Stimulated activated CD8-positive, alpha-beta memory T cell treated with anti-CD3 and anti-CD28 coated beads, Interleukin-4, amount 100 ng/mL, for 48 hours (primary cell): ENCODE measurements around the gene THAP3.

Source experiments
- DNase-seq: peaks from one replicate; pipeline ENCODE4 v3.0.0-alpha.2; 2020

Gene THAP3

GRCh38 chr1:6624710-6625583 lies at the start of gene THAP3:
TSS of gene THAP3 (plus strand) at chr1:6624868. CDS start at chr1:6625219, 351 bp downstream.
- peak; percentile 93 for DNase-seq

GRCh38 chr1:6577831-6578525 lies 46.7 kb upstream of the THAP3 start:
- DNase-seq = no peak

- no peak for DNase-seq
These were observed 45.9 kb upstream of the THAP3 start for GRCh38 chr1:6578624-6579373.

GRCh38 chr1:6579374-6580118 lies 45.1 kb upstream of the THAP3 start, which contains the start of gene ZBTB48:
TSS of gene ZBTB48 (plus strand) at chr1:6579994. CDS start at chr1:6580610, 616 bp downstream.
- peak; percentile 98 for DNase-seq

GRCh38 chr1:6580119-6580592 lies 44.5 kb upstream of the THAP3 start:
- DNase-seq = no peak

- DNase-seq = no peak
These were observed 43.9 kb upstream of the THAP3 start for GRCh38 chr1:6580593-6581409.

GRCh38 chr1:6581561-6582305 lies 42.9 kb upstream of the THAP3 start:
- no peak for DNase-seq

- no peak for DNase-seq
These were observed 42.3 kb upstream of the THAP3 start for GRCh38 chr1:6582370-6582769.

- DNase-seq = no peak
These were observed 40.3 kb upstream of the THAP3 start for GRCh38 chr1:6584126-6585080.

- DNase-seq = no peak
These were observed 39.5 kb upstream of the THAP3 start for GRCh38 chr1:6585081-6585722.

- DNase-seq = no peak
These were observed 38.8 kb upstream of the THAP3 start for GRCh38 chr1:6585841-6586240.

- no peak for DNase-seq
These were observed 38.3 kb upstream of the THAP3 start for GRCh38 chr1:6586404-6586816.

GRCh38 chr1:6587261-6588005 lies 37.2 kb upstream of the THAP3 start:
- no peak for DNase-seq

- DNase-seq = no peak
These were observed 36.4 kb upstream of the THAP3 start for GRCh38 chr1:6588128-6588892.

- no peak for DNase-seq
These were observed 35.7 kb upstream of the THAP3 start for GRCh38 chr1:6588893-6589520.

GRCh38 chr1:6590046-6590445 lies 34.6 kb upstream of the THAP3 start:
- no peak for DNase-seq

GRCh38 chr1:6591222-6591621 lies 33.4 kb upstream of the THAP3 start:
- DNase-seq = no peak
